Activated B cell treated with CpG ODN at 0.5 μM for 24 hours (primary cell): ENCODE data around the gene SLIT3. TPM values are rescaled to one million over a fixed set of nuclear protein-coding genes. Genes with fewer than 3 reads are reported as not detected.

Experiments used
- ATAC-seq: fragments of 200-7000 bp; cut with Tn5 transposase; one replicate; pipeline ENCODE4 v1.10.0; 2021; ENCODE audit warnings: low read depth, mild to moderate bottlenecking, moderate library complexity
- CTCF ChIA-PET: fragments of 350-600 bp; sonication (Branson Sonifier 250); formaldehyde crosslinking; loops from one replicate; lab custom pipeline; 2021; ENCODE audit warnings: antibody characterized with exemption; lab: Charles Lee
- POLR2A ChIA-PET: fragments of 350-600 bp; sonication (Branson Sonifier 250); formaldehyde crosslinking; loops from one replicate; lab custom pipeline; 2021; ENCODE audit warnings: antibody characterized with exemption; lab: Charles Lee
- DNase-seq: peaks from one replicate; pipeline ENCODE4 v3.0.0; 2022
- H3K27ac Mint-ChIP-seq: one replicate; pipeline ENCODE4 v1.8.0; 2020; ENCODE audit warnings: mixed read lengths
- H3K27me3 Mint-ChIP-seq: one replicate; pipeline ENCODE4 v1.8.0; 2021; ENCODE audit warnings: mixed read lengths
- H3K36me3 Mint-ChIP-seq: one replicate; pipeline ENCODE4 v1.8.0; 2021; ENCODE audit warnings: low read depth, mixed read lengths
- H3K4me1 Mint-ChIP-seq: one replicate; pipeline ENCODE4 v1.8.0; 2021; ENCODE audit warnings: mixed read lengths
- H3K4me3 Mint-ChIP-seq: one replicate; pipeline ENCODE4 v1.8.0; 2020; ENCODE audit warnings: mild to moderate bottlenecking, mixed read lengths
- H3K9me3 Mint-ChIP-seq: one replicate; pipeline ENCODE4 v1.8.0; 2020; ENCODE audit warnings: mixed read lengths
- intact Hi-C: fragments of 100-400 bp; cut with micrococcal nuclease; formaldehyde crosslinking; loops from one replicate; pipeline ENCODE4 v1.15.1; 2024
- total RNA-seq: library from RNA; stranded (reverse); gene quantifications from 2 replicates; pipeline ENCODE4 v1.2.3, GENCODE V29; 2022
- TF ChIP-seq, protein P1 (sequence below): fragments of 200-600 bp; IDR thresholded peaks from one replicate; pipeline ENCODE4 v1.8.0; 2022; ENCODE audit warnings: antibody characterized with exemption, mild to moderate bottlenecking

Gene SLIT3
- total RNA-seq, 1 donor from 2014 or later: not detected

DNA sequence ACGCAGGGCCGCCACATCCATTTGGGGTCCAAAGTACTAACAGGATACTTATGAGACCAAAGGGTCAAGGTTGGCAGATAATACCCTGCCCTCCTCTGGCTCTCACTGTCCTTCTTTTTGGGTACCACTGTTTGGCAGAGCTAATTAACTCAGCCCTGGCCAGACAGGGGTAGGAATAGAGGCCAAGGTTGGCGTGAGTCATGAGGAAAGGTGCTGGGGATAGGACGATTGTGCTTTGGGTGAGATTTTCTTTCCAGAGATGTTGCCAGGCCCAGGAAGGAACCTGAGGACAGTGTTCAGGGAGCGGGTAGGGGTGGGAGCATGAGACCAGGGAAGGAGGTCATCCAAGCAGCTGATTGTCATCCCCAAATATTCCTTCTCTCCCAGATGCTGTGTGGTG lies 529.9 kb downstream of the SLIT3 start:
- POLR2A ChIA-PET: no interaction called here
- no peak overlapping the region for H3K27ac Mint-ChIP-seq
- no peak overlapping the region for H3K4me3 Mint-ChIP-seq
- H3K36me3 Mint-ChIP-seq: no peaks in the 10 kb centered on the region
- DNase-seq: no peak
- TF ChIP-seq, protein P1, sequence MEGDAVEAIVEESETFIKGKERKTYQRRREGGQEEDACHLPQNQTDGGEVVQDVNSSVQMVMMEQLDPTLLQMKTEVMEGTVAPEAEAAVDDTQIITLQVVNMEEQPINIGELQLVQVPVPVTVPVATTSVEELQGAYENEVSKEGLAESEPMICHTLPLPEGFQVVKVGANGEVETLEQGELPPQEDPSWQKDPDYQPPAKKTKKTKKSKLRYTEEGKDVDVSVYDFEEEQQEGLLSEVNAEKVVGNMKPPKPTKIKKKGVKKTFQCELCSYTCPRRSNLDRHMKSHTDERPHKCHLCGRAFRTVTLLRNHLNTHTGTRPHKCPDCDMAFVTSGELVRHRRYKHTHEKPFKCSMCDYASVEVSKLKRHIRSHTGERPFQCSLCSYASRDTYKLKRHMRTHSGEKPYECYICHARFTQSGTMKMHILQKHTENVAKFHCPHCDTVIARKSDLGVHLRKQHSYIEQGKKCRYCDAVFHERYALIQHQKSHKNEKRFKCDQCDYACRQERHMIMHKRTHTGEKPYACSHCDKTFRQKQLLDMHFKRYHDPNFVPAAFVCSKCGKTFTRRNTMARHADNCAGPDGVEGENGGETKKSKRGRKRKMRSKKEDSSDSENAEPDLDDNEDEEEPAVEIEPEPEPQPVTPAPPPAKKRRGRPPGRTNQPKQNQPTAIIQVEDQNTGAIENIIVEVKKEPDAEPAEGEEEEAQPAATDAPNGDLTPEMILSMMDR: no peak
- no peaks in the 10 kb centered on the region for H3K4me1 Mint-ChIP-seq
- H3K27me3 Mint-ChIP-seq: peaks cover 4% of the 10 kb centered on the region
- intact Hi-C loops: no loop called here
- CTCF ChIA-PET: no interaction called here
- H3K9me3 Mint-ChIP-seq: no peaks in the 10 kb centered on the region
- ATAC-seq: no peak

DNA sequence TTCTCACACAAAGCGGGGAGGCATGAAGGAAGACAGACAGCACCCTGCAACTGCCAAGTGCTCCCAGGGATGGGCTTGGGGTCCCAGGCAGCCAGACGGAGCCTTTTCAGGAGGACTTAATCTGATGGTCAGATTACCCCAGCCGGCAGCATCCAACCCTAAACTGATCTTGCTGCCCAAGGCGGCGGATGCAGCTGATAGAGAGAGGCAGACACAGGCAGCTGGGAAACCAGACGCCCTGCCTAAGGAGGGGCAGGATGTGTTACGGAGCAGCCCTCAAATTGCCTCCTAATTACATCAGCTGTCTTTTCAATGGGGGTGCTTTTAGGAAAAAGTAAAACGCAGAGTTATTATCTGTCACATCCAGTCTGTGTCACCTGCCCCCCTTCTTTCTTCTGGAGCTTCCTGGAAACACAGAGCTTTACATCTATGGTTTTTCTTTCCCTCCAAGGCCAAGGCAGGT lies 530.9 kb downstream of the SLIT3 start:
- Mint-ChIP-seq H3K4me3 (no peak overlapping the region), H3K36me3 (no peaks in the 10 kb centered on the region), H3K27me3 (peaks cover 4% of the 10 kb centered on the region), H3K4me1 (no peaks in the 10 kb centered on the region), H3K9me3 (no peaks in the 10 kb centered on the region), H3K27ac (no peak overlapping the region)
- intact Hi-C loops: no loop called here
- DNase-seq (no peak), ATAC-seq (no peak)
- POLR2A ChIA-PET: no interaction called here
- CTCF ChIA-PET: no interaction called here
- TF ChIP-seq, protein P1: no peak

DNA sequence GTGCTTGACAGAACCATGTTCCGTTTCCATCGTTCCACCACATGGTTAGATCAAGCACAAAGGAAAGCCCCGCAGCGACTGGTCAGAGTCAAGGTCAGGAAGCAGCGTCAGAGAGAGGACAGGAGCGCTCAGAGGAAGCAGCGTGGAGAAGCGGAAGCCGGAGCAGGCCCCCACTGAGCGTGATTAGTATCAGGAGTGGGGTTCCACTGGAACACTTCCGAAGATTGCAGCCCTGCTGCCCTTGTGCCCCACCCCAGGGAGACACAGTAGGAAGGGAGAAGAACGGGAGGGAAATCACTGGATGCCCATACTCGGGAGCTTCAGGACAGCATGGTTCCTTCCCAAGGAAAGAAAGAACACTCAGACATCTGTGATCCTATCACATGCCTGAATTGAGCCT lies 532.8 kb downstream of the SLIT3 start:
- H3K4me1 Mint-ChIP-seq: no peaks in the 10 kb centered on the region
- DNase-seq (no peak), ATAC-seq (no peak)
- ChIA-PET CTCF (no interaction called here), POLR2A (no interaction called here)
- no peaks in the 10 kb centered on the region for H3K9me3 Mint-ChIP-seq
- TF ChIP-seq, protein P1: no peak
- H3K27ac Mint-ChIP-seq: no peak overlapping the region
- H3K4me3 Mint-ChIP-seq: no peak overlapping the region
- intact Hi-C loops: no loop called here
- H3K36me3 Mint-ChIP-seq: no peaks in the 10 kb centered on the region
- H3K27me3 Mint-ChIP-seq: peaks cover 3% of the 10 kb centered on the region

DNA sequence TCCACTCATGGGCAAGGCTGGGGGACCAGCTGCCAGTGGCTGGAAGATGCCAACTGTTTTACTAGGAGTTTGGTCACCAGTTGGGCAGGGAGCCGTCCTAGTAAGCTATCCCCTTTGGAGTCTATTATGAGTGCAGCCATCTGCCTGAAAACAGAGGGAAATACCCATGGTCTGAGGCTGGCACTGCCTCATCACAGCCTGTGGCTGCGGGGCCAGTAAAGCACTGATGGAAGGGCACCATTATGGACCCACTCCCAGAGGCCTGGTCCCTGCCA lies 534.6 kb downstream of the SLIT3 start:
- intact Hi-C loops: no loop called here
- no peaks in the 10 kb centered on the region for H3K9me3 Mint-ChIP-seq
- CTCF ChIA-PET: no interaction called here
- DNase-seq (no peak), ATAC-seq (no peak)
- TF ChIP-seq, protein P1: no peak
- no peaks in the 10 kb centered on the region for H3K4me1 Mint-ChIP-seq
- POLR2A ChIA-PET: no interaction called here
- H3K36me3 Mint-ChIP-seq: no peaks in the 10 kb centered on the region
- H3K27ac Mint-ChIP-seq: no peak overlapping the region
- no peaks in the 10 kb centered on the region for H3K27me3 Mint-ChIP-seq
- no peak overlapping the region for H3K4me3 Mint-ChIP-seq

DNA sequence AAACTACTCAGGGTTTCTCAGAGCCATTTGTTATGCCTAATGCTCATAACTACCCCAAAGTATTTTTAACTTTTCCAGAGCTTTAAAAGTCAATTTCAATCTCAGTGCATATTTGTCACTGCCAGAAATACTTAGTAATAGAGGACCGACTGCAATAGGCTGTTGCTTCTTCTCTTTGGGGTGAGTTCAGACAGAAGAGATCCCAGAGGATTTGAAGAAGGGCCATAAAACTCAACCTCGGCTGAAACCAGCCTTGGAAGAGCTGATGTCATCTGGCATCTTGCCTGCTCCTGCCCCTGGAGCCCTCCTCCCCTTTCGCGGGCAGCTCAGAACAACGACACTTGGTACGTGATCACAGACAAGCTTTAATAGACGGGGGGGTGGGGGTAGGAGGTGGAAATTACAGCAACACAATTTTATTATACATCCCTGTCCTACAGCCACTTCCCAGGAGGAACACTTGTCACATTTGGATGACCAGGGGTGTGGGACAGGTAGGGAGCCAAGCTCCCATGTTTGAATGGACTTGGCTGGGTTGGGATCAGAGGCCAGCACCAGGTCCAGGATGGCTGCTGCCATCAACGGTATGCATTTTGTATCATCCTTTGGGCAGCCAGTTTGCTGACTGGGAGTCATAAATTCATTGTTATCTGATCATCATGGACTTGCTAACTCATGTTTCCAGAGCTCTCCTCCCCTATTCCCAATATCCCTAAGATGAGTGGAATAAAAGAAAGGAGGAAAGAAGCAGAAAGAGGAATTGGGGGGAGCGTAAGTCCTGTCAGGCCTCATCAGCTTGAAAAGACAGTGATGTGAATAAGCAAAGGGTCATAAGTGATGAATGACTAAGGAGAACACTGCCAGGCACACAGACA lies 535.2 kb downstream of the SLIT3 start:
- TF ChIP-seq, protein P1: no peak
- ATAC-seq: no peak
- ChIA-PET CTCF (no interaction called here), POLR2A (no interaction called here)
- Mint-ChIP-seq H3K4me3 (no peak overlapping the region), H3K27me3 (no peaks in the 10 kb centered on the region), H3K36me3 (no peaks in the 10 kb centered on the region), H3K9me3 (no peaks in the 10 kb centered on the region), H3K27ac (no peak overlapping the region), H3K4me1 (no peaks in the 10 kb centered on the region)
- DNase-seq: no peak
- intact Hi-C loops: no loop called here
